ENCODE results near the gene SMCO4.

SMCO4 gene

GRCh38 chr11:93510196-93510873 is 32.9 kb downstream of the SMCO4 start:
- Histone ChIP-seq H3K27ac (ENCODE audit: low read depth, low read length, poor library complexity, severe bottlenecking) (no peak overlapping the region), H3K9me3 (ENCODE audit: low read length) (no peaks in the 10 kb centered on the region), H3K9ac (ENCODE audit: low read length) (no peak overlapping the region), H3K27me3 (ENCODE audit: insufficient read depth, low read length) (no peaks in the 10 kb centered on the region), H3K9me2 (ENCODE audit: low read depth, low read length) (no peaks in the 10 kb centered on the region), H3F3A (ENCODE audit: insufficient read depth, low read length) (no peaks in the 10 kb centered on the region), H3K36me3 (ENCODE audit: insufficient read depth, low read length) (no peaks in the 10 kb centered on the region), H3K4me3 (ENCODE audit: low read depth, low read length, poor library complexity, severe bottlenecking) (no peak overlapping the region), H3K4me1 (ENCODE audit: insufficient read depth, low read length, severe bottlenecking) (no peaks in the 10 kb centered on the region), H2AFZ (ENCODE audit: low read length) (no peak overlapping the region), H4K20me1 (ENCODE audit: insufficient read depth, low read length) (no peaks in the 10 kb centered on the region), H3K79me2 (ENCODE audit: insufficient read depth, low read length) (no peaks in the 10 kb centered on the region), H3K4me2 (ENCODE audit: low read length) (no peak overlapping the region)
- TF ChIP-seq CTCF (IDR thresholded peaks at IDR 0.05; ENCODE audit: low read length) (no peak), EZH2 (IDR thresholded peaks at IDR 0.05; ENCODE audit: borderline replicate concordance, low read length) (no peak)

- Histone ChIP-seq H4K20me1 (ENCODE audit: insufficient read depth, low read length) (no peaks in the 10 kb centered on the region), H3K9ac (ENCODE audit: low read length) (no peak overlapping the region), H3K9me2 (ENCODE audit: low read depth, low read length) (no peaks in the 10 kb centered on the region), H3K4me1 (ENCODE audit: insufficient read depth, low read length, severe bottlenecking) (no peaks in the 10 kb centered on the region), H3K27ac (ENCODE audit: low read depth, low read length, poor library complexity, severe bottlenecking) (no peak overlapping the region), H3K4me3 (ENCODE audit: low read depth, low read length, poor library complexity, severe bottlenecking) (no peak overlapping the region), H3K79me2 (ENCODE audit: insufficient read depth, low read length) (no peaks in the 10 kb centered on the region), H3K27me3 (ENCODE audit: insufficient read depth, low read length) (no peaks in the 10 kb centered on the region), H3K4me2 (ENCODE audit: low read length) (no peak overlapping the region), H3K36me3 (ENCODE audit: insufficient read depth, low read length) (no peaks in the 10 kb centered on the region), H3K9me3 (ENCODE audit: low read length) (no peaks in the 10 kb centered on the region), H2AFZ (ENCODE audit: low read length) (no peak overlapping the region), H3F3A (ENCODE audit: insufficient read depth, low read length) (no peaks in the 10 kb centered on the region)
- TF ChIP-seq CTCF (IDR thresholded peaks at IDR 0.05; ENCODE audit: low read length): no peak
- TF ChIP-seq EZH2 (IDR thresholded peaks at IDR 0.05; ENCODE audit: borderline replicate concordance, low read length): no peak
Measured at GRCh38 chr11:93507517-93507916, 35.7 kb downstream of the SMCO4 start.

- H3K4me3 ChIP-seq (ENCODE audit: low read depth, low read length, poor library complexity, severe bottlenecking): no peak overlapping the region
- no peaks in the 10 kb centered on the region for H3K27me3 ChIP-seq (ENCODE audit: insufficient read depth, low read length)
- no peaks in the 10 kb centered on the region for H3F3A ChIP-seq (ENCODE audit: insufficient read depth, low read length)
- no peak overlapping the region for H3K27ac ChIP-seq (ENCODE audit: low read depth, low read length, poor library complexity, severe bottlenecking)
- no peaks in the 10 kb centered on the region for H3K36me3 ChIP-seq (ENCODE audit: insufficient read depth, low read length)
- H3K9me2 ChIP-seq (ENCODE audit: low read depth, low read length): no peaks in the 10 kb centered on the region
- no peaks in the 10 kb centered on the region for H4K20me1 ChIP-seq (ENCODE audit: insufficient read depth, low read length)
- H3K9ac ChIP-seq (ENCODE audit: low read length): no peak overlapping the region
- H3K4me1 ChIP-seq (ENCODE audit: insufficient read depth, low read length, severe bottlenecking): no peaks in the 10 kb centered on the region
- no peaks in the 10 kb centered on the region for H3K79me2 ChIP-seq (ENCODE audit: insufficient read depth, low read length)
- no peak overlapping the region for H3K4me2 ChIP-seq (ENCODE audit: low read length)
- TF ChIP-seq CTCF (IDR thresholded peaks at IDR 0.05; ENCODE audit: low read length) (no peak), EZH2 (IDR thresholded peaks at IDR 0.05; ENCODE audit: borderline replicate concordance, low read length) (no peak)
- no peaks in the 10 kb centered on the region for H3K9me3 ChIP-seq (ENCODE audit: low read length)
- no peak overlapping the region for H2AFZ ChIP-seq (ENCODE audit: low read length)
Measured at GRCh38 chr11:93505703-93506102, 37.5 kb downstream of the SMCO4 start.

All from OCI-LY1 (cell line).